SHP77 (cell line): ENCODE measurements around the gene GLP1R.

Experiments
- DNase-seq, 2 experiments: peaks; one replicate each; lab custom pipeline; 2025; lab: John Stamatoyannopoulos, UW

The GLP1R gene

DNA sequence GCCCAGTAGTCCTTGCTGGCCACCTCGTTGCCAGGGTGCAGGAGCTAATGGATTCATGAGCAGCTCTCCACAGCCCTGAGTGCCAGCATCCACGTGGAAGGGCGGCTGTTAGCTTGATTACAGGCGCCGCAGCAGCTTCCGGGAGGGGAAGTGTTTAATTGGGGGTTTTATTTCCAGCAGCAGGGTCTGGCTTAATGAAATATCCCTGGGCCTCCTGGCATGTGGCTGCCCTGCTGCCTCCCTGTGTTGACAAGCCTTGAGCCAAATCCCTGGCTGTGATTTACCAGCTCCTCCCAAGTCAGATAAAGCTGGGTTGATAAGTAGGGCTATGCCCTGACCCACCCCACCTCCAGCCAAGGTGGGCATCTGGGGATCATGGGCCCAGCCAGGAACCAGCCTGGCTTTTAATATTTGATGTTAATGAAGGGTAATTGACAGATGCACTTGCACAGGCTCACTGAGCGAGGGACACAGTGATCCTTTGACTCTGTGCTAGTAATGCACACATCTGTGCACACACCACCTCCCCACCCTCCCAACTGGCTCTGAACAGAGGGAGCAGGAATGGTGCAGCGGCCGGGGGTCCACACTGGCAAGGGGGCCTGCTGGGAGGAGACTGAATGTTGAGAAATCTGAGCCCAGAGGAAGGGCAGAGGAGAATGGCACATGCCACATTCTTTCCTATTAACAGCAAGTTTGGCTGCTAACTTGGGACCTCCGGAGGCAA, 13.6 kb downstream of the GLP1R start:
- no peak for DNase-seq

DNA sequence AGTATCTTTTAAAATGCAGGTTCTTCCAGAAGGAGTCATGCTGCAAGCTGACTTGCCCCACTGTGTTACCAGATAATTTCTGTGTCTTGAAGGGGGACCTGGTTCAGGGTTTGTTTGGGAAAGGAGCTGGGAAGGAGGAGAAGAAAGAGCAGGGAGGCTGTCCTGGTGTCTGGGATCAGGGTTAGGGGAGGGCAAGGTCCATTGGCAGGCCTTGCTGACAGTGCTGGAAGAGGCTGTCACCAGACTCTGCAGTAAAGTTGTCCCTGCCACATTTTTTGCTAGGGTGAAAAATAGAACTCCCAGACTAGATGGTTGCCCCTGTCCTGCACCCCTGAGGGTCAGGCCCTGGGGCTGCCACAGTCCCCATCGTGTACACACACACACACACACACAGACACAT, 14.9 kb downstream of the GLP1R start:
- DNase-seq, result no peak

DNA sequence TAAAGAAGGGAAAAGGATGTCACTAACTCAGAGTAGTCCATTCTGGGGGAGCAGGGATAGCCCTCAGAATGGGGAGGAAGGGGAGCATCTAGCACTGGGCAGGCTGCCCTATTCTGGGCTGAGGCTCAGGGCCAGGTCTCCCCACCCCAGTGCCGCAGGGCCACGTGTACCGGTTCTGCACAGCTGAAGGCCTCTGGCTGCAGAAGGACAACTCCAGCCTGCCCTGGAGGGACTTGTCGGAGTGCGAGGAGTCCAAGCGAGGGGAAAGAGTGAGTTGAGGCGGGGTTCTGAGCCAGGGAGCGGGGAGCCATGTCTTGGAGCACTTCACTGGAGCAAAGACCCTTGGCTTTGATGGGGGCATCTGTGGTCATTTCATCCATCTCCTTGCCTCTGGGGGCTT, 17.0 kb downstream of the GLP1R start:
- DNase-seq, result no peak

DNA sequence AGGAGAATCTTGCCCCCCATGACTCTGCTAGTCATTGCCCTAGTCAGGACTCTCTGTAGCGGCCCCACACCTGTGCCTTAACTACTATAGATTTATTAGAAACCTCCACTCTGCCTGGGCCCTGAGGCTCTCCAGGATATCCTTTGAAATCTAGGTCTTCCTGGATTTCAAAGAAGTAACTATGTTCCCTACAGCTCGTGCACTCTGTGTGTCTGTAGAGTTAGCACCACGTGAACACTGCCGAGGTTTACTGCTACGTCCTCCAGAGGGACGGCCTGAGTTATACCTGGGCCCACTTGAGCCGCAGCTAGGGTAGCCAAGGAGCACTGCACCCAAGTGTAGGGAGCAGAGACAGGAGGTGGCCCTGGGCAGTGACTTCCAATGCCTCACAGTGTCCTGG, 19.8 kb downstream of the GLP1R start:
- DNase-seq, result no peak

DNA sequence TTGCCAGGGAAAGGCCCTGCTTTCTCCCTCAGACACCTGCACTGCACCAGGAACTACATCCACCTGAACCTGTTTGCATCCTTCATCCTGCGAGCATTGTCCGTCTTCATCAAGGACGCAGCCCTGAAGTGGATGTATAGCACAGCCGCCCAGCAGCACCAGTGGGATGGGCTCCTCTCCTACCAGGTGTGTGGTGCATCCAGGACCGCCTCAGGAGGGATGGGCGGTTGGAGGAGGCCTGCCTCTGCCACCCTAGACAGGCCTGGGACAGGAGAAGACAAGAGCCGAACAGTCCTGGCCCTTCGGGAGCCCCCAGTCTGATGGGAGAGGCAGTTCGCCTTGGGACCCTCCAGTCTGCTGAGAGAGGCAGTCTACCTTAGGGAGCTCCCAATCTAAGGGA, 24.2 kb downstream of the GLP1R start:
- no peak for DNase-seq

DNA sequence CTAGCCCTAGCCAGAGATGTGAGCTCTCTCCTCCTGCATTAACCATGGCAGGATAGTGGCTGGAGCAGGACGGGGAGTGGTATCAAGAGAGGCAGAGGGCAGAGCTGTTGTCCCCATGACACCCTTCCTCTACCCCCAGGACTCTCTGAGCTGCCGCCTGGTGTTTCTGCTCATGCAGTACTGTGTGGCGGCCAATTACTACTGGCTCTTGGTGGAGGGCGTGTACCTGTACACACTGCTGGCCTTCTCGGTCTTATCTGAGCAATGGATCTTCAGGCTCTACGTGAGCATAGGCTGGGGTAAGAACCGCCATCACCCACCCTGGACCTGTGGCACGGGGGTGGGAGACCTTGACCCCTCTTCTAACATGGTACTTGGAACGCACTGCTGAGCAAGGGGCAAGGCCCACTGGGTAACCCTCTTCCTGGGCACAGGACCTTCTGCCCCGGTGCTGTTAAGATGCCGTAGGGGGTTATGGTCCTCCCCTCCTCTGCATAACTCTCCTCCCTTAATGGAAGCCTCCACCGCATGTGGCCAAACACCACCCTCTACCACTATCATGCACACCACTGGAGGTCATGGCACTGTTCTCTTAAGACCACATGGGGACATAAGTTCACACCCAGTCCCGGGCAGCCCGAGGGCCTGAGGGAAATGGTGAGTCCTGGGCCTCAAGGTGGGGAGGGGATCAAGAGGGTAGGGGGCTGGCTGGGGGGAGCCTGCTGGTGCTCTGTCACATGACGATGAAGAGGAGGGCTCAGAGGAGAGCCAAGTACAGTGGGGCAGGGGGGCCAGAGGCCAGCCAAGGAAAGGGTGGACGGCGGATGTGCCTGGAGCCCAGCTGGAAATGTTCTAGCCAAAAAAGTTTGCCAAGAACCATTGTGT, 25.1 kb downstream of the GLP1R start:
- DNase-seq, result no peak

DNA sequence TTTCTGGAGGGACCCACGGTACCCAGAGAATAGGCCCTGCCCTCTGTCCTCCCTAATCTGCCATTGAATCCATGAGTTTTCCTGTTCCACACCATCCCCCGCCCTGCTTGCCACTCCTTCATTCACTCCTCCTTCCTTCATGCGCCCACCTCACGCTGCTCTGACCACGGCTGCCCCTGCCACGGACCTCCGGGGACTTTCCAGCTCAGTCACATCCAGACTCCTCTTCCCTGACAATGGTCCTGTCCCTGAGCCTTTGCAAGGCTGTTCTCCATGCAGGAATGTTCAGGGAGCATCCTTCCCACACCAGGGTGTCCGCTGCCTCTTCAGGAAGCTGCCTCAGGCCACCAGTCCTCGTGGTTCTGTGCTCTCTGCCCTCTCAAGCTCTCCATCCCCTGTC, 25.9 kb downstream of the GLP1R start:
- no peak for DNase-seq

DNA sequence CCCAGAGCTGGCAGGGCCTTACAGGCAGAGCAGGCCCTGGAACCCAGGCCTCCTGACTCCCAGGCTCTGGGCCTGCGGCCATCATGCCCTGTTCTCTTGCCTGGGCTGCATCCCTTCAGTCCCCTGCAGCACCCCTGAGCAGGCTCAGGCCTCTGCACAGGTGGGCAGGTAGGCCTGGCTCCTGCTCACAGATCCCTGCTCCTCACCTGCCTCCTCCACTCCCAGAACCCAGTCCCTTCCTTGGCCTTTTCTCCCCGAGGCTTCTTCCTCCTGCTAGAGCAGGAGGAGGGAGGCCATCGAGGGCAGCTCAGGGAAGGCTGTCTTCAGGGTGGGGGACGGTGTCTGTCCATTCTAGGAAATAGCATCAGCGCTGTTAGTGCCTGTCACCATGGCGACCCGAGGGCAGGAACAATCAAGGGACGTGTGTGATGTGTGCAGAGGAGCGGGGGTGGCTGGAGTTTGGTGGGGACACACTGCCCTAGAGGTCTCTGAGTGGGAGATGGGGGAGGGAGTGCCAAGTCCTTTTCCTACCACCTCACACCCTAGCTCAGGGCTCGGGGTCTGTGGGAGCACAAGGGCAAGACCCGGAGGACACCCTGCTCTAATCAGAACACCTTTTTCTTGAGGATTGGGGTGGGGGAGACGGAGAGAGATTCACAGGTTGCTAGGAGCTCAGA, 26.6 kb downstream of the GLP1R start:
- DNase-seq, result no peak

DNA sequence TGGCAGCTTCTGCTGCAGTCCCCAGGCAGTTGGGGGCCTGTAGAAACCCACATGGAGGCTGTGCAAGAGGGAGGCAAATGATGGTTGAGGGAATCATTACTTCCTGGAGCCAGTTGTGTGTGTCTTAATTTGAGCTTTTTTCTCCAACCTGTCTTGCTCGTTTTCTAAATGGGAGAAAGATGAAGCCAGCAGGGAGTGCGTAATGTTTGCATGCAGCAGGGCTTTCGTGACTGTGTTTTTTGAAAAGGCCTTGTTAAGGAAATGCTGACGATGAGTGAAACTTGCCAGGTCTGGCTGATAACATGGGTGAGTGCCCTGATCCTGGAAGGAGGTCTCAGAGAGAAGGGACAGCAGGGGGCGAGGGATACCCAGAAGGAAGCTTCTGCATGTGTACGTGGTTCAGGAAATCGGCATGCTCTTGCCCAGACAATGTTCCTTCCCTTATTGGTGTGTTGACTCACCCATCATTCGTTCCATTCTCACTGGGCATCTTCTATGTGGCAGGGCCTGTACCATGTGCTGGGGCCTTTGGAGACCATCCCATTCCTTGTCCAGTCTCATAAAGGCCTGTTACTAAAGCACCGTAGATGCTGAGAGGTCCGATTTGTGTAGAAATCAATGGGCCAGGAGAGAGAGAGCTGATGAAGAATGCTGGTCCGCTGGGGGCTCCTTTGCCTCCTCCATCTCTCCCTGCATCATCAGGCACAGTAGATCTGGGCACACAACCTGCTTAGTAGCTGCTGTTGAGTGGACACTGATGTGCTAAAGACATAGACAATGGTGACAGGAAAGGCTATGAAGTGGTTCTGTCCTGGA, 27.4 kb downstream of the GLP1R start:
- no peak for DNase-seq

DNA sequence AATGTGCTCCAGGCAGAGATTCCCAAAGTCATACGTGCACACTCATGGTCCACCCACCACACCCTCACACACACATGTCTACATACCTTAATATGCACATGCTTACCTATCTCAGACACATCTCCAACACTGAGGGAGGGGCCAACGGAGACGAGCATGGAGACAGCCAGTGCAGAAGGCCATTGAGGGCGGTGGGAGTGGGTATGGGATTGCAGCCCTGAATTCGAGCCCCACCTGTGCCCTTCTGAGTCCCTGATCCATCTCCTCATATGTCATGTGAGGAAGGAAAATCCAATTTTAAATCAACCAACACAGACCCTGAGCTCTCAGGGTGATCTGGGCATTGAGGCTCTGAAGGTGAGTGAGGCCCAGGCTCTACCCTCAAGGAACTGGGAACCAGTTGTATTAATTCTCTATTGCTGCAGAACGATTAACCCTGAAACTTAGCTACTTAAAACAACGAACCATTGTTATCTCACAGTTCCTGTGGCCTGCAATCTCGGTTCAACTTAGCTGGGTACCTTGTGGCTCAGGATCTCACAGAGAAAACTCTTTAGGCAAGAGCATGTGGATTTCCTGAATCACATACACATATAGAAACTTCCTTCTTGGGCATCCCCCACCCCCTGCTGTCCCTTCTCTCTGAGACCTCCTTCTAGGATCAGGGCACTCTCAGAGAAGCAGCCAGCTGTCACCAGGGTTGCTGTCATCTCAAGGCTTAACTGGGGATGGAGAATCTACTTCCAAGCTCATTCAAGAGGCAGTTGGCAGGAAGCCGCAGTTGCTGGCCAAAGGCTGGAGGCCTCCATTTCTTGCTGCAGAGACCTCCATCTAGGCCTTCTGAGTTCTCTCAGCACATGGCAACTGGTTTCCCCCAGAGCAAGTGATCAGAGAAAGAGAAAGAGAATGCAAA, 28.3 kb downstream of the GLP1R start:
- DNase-seq, result no peak

DNA sequence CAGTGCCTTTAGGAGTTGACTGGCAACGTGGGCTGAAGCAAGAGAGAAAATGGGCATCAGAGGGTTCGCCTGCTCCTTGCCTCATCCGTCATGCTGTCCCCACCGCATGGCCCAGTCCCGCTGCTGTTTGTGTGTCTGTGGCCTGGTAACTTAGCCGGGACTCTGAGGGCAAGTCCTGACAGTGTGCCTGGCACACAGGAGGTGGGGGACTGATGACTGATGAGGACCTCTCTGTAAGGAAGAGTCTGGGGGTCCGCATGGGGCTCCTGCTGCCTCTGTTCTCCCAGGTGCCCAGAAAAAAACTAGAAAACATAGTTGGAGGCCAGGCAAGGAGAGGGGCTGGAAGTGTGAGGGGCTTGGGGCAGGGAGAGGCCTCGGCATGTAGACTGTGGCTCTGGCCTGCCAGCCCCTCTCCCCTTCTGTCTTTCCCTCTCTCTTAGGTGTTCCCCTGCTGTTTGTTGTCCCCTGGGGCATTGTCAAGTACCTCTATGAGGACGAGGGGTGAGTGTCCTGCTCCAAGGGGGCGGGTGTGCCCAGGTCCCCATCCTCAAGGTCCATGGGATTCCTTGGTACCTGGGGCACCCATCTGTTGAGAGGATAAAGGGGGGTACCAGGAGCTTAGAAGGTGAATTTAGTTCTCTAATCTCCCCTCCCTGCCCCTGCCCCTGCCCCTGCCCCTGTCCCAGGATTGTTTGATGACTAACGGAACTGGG, 29.5 kb downstream of the GLP1R start:
- no peak for DNase-seq

DNA sequence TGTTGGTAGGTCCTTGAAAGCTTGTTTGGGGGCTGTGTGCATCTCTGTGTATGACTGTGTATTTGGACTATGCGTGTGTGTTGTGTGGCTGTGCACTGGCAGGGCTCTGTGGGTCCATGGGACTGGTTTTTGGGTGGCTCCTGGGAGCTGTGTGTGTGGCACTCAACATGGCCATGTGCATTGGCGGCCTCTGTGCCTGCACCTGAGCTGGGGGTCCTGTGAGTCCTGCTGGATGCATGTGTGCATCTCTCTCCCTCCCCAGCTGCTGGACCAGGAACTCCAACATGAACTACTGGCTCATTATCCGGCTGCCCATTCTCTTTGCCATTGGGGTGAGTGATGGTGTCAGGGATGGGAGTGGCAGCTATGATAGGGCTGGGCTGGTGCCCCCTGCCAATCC, 30.1 kb downstream of the GLP1R start:
- no peak for DNase-seq

DNA sequence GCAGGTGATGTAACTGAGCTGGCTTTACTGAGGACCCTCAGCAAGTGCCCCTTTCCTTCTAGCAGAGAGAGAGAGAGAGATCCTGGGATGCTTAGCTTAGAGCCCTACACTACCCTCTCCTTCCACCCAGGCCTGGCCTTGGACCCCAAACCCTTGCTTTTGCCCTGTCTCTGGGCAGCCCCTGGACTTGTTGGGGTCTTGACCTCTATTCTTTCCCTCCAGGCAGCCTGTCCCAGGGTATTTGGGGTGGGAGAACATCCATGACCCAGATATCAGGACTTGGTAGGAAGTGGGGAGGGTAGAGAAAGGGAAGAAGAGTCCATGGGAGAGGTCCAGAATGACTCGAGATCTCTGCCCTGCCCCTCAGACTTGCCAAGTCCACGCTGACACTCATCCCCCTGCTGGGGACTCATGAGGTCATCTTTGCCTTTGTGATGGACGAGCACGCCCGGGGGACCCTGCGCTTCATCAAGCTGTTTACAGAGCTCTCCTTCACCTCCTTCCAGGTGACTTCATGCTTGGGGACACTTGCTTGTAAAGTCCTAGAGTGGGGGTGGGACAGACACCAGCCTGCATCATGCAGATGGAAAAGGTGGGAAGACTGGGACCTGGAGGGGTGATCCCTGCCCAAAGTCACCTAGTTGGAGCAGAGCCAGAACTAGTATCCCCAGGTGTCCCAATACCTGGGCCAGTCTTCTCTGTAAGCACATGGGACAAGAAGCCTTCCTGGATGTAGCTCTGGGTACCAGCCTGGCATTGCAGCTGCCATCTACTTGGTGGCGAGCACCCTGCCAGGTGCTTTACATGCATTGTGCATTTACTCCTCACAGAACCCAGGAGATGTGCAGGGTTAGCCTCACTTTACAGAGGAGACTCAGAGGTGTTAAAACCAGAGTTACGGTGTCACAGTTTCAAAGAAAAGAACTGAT, 30.9 kb downstream of the GLP1R start:
- no peak for DNase-seq

DNA sequence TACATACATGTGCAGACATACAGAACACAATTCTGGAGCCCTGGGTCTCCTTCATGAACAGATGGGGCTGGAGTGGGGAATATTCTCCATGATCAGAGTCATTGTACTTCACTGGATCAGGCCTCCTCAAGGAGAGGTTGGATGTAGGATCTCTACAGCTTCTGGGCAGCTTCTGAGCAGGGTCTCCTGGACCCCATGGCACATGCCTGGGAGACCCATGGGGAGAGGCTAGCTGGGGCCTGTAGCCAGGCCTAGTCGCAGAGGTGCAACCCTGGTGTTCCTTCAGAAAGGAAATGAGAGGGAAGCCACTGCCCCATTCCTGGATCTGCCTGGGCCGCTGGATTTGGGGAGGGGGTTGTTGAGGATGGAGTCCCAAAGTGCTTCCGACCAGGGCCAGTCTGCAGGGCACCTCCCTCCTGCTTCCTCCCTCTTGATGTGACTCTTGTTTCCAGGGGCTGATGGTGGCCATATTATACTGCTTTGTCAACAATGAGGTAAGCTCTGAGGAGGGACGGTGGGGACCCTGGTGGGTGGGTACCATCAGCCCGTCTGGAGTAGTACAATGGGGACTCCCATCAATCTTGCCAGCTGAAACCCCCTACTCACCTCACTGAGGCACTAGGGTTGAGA, 31.8 kb downstream of the GLP1R start:
- no peak for DNase-seq

DNA sequence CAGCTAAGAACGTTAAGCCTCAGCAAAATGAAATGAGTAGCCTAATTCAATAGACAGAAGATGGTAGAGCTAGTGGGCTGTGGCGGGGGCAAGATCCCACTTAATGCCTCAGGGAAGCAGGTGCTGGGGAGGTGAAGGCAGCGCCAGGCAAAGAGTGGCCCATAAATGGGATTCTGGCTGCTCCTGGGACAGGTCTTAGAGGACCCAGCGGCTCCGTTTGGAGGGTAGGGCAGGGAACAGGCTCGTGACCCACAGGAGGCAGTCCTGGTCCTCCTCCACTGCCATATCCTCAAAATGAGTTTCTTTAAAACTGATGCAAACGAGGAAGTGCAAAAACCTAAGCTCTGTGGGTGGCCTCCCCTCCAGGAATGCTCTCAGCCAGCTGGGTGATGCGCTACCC, 33.7 kb downstream of the GLP1R start:
- no peak for DNase-seq

DNA sequence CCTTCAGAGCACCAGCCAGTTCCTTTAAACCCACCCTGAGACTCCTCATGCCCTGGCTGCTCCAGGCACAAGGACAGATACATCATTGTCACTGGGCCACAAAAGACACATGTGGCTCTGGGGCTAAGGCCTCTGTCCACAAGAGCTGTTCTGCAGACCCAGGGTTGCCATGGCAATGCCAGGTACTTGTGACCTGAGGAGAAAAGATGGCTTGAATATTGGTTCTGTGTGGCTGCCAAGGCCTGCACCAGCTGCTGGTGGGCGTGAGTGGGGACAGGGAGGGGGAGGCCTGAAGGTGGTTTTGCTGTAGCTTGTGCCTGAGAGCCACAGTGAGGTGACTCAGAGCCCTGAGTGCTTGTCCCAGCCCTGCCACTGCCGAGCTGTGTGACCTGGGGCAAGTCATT, 34.7 kb downstream of the GLP1R start:
- no peak for DNase-seq

DNA sequence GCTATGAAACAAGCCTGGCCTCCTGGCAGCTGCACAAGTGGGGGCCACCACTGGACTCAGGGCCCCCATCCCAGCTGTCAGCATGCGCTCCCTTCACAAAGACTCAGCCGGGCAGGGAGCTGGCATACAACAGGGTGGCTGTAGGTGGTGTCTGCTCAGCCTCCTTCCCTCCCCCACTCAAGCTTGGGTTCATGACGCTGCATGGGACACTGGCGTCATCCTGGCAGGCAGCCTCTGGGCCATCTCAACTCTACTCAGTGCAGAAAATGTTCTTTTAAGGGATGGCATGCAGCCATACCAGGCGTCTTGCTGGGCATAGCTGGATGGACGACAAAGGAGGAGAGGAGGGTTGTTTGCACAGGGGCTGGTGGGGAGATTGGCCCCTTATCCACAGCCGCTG, 35.9 kb downstream of the GLP1R start:
- DNase-seq, result no peak

DNA sequence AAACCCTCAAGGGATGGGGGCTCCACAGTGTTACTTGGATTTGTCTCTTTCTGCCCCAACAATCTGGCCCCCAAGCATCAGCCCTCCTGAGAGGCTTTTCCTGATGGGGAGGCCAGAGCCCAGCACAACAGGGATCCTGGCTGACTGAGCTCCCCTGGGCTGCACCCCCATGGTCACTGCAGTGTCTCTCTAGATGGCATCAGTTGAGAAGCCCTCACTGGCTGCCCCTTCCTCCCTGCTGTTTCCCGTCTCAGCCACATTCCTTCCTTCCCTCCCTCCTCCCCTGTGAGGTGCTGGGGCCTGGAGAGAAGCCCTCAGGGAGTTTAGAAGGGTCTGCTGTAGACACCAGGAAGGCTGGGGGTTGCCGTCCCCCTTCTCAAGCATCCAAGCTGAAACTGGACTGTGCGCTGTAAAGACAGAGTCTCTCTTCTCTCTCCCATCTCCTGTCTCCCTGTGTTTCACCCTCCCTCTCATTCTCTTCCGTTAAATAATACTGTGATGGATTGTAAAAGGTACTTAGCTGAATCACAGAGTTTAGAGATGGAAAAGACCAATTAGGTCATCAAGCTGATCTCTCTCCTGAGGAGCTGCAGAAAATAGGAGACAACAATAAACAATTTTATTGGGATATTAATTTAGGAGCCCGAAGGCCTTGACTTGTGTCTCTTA, 36.7 kb downstream of the GLP1R start:
- no peak for DNase-seq
